Smooth muscle cell (in vitro differentiated cells): ENCODE data around the gene PREB. TPM values are rescaled to one million over a fixed set of nuclear protein-coding genes. Genes with fewer than 3 reads are reported as not detected.

Experiments
- DNase-seq: peaks from one replicate; lab custom pipeline; 2025; ENCODE audit not compliant: unreplicated experiment; lab: John Stamatoyannopoulos, UW
- H2AFZ ChIP-seq: fragments of 200-600 bp; sonication (generic); 2 replicates; pipeline ENCODE4 v1.6.0; 2016; ENCODE audit warnings: antibody characterized with exemption, low read depth, mild to moderate bottlenecking
- H3F3A ChIP-seq: fragments of 200-600 bp; sonication (generic); 2 replicates; pipeline ENCODE4 v1.6.0; 2017; ENCODE audit warnings: antibody characterized with exemption, low read depth
- H3K27ac ChIP-seq: fragments of 200-600 bp; sonication (generic); 2 replicates; pipeline ENCODE4 v1.5.1; 2016; ENCODE audit warnings: low read depth, mild to moderate bottlenecking
- H3K27me3 ChIP-seq: fragments of 200-600 bp; sonication (generic); 2 replicates; pipeline ENCODE4 v1.6.1; 2016; ENCODE audit warnings: low read depth, mild to moderate bottlenecking
- H3K36me3 ChIP-seq: fragments of 200-600 bp; sonication (generic); 2 replicates; pipeline ENCODE4 v1.5.1; 2016; ENCODE audit warnings: low read depth
- H3K4me1 ChIP-seq: fragments of 200-600 bp; sonication (generic); 2 replicates; pipeline ENCODE4 v1.5.1; 2016; ENCODE audit warnings: low read depth
- H3K4me2 ChIP-seq: fragments of 200-600 bp; sonication (generic); 2 replicates; pipeline ENCODE4 v1.6.0; 2016; ENCODE audit warnings: mild to moderate bottlenecking
- H3K4me3 ChIP-seq: fragments of 200-600 bp; sonication (generic); 2 replicates; pipeline ENCODE4 v1.5.1; 2016; ENCODE audit warnings: mild to moderate bottlenecking
- H3K79me2 ChIP-seq: fragments of 200-600 bp; sonication (generic); 2 replicates; pipeline ENCODE4 v1.6.0; 2016; ENCODE audit warnings: low read depth, mild to moderate bottlenecking
- H3K9ac ChIP-seq: fragments of 200-600 bp; sonication (generic); 2 replicates; pipeline ENCODE4 v1.6.0; 2016; ENCODE audit warnings: low read depth
- H3K9me3 ChIP-seq: fragments of 200-600 bp; sonication (generic); replicated peaks from 2 replicates; pipeline ENCODE4 v1.5.1; 2016; ENCODE audit warnings: low read depth
- H4K20me1 ChIP-seq: fragments of 200-600 bp; sonication (generic); 2 replicates; pipeline ENCODE4 v1.6.0; 2016; ENCODE audit warnings: low read depth
- CTCF ChIP-seq: fragments of 200-600 bp; sonication (generic); IDR thresholded peaks from 2 replicates; pipeline ENCODE4 v1.5.1; 2017; ENCODE audit warnings: borderline replicate concordance, mild to moderate bottlenecking, antibody characterized with exemption; ENCODE audit not compliant: insufficient read depth, poor library complexity, severe bottlenecking
- WGBS: methylation state at CpG from one replicate; pipeline ENCODE4 v1.1.7; 2016; ENCODE audit warnings: low lambda C conversion rate; 5-methylcytosine and 5-hydroxymethylcytosine counted together
- polyA plus RNA-seq: library from polyadenylated mRNA; unstranded; fragments of >200 nt; fragmentation: Nextera tagmentation; extraction: Ambion mirVana; gene quantifications from 2 replicates; pipeline ENCODE4 v1.2.1, GENCODE V29; 2016
- total RNA-seq: library from RNA; depleted of rRNA; stranded (reverse); fragments of >200 nt; gene quantifications from 2 replicates; pipeline ENCODE4 v1.2.3, GENCODE V29; 2014

Gene PREB
- total and polyA plus RNA-seq, 2 experiments from 2014 or later = 53.2 to 62.6 TPM

GRCh38 chr2:27170581-27171337, 36.3 kb upstream of the PREB start:
- WGBS = 61% methylated on average over 6 of the region's 6 CpGs

GRCh38 chr2:27164960-27165763, 30.7 kb upstream of the PREB start:
- Histone ChIP-seq H3K9me3 (no peaks in the 10 kb centered on the region), H3K4me2 (no peak overlapping the region), H3K27ac (no peak overlapping the region), H3K9ac (no peak overlapping the region), H3K36me3 (no peaks in the 10 kb centered on the region), H2AFZ (no peak overlapping the region), H3K27me3 (peaks cover 8% of the 10 kb centered on the region), H3K4me1 (no peaks in the 10 kb centered on the region), H3K79me2 (no peaks in the 10 kb centered on the region), H3K4me3 (no peak overlapping the region), H3F3A (no peaks in the 10 kb centered on the region), H4K20me1 (no peaks in the 10 kb centered on the region)
- no peak for TF ChIP-seq CTCF
- no peak for DNase-seq
- whole genome bisulfite sequencing = 92% methylated on average over 8 of the region's 8 CpGs

More at GRCh38 chr2:27170581-27171337, 36.3 kb upstream of the PREB start:
- Histone ChIP-seq H3K9me3 (no peaks in the 10 kb centered on the region), H3K9ac (no peak overlapping the region), H3F3A (no peaks in the 10 kb centered on the region), H3K36me3 (no peaks in the 10 kb centered on the region), H3K27ac (no peak overlapping the region), H3K4me1 (peaks cover 5% of the 10 kb centered on the region), H2AFZ (no peak overlapping the region), H3K4me3 (no peak overlapping the region), H4K20me1 (no peaks in the 10 kb centered on the region), H3K4me2 (no peak overlapping the region), H3K79me2 (no peaks in the 10 kb centered on the region), H3K27me3 (peaks cover 33% of the 10 kb centered on the region)
- DNase-seq = no peak
- no peak for TF ChIP-seq CTCF

GRCh38 chr2:27162151-27163121, 28.0 kb upstream of the PREB start:
- Histone ChIP-seq H3K4me1 (no peaks in the 10 kb centered on the region), H3K9ac (no peak overlapping the region), H3K27me3 (no peaks in the 10 kb centered on the region), H2AFZ (no peak overlapping the region), H3K79me2 (no peaks in the 10 kb centered on the region), H3K27ac (no peak overlapping the region), H3K4me2 (no peak overlapping the region), H3K36me3 (no peaks in the 10 kb centered on the region), H4K20me1 (no peaks in the 10 kb centered on the region), H3K4me3 (no peak overlapping the region), H3F3A (no peaks in the 10 kb centered on the region), H3K9me3 (no peaks in the 10 kb centered on the region)
- no peak for TF ChIP-seq CTCF
- 82% methylated on average over 15 of the region's 15 CpGs for WGBS
- DNase-seq = no peak
